ENCODE results near the gene CDKAL1. TPM values are rescaled to one million over a fixed set of nuclear protein-coding genes. Genes with fewer than 3 reads are reported as not detected.

Gene CDKAL1
- total RNA-seq, 1 donor from 2014 or later, result 9.6 TPM

GRCh38 chr6:20808924-20809323 is 274.7 kb downstream of the CDKAL1 start:
- no peak overlapping the region for H3K4me3 Mint-ChIP-seq (ENCODE audit: unreplicated experiment)
- TF ChIP-seq, protein P1, sequence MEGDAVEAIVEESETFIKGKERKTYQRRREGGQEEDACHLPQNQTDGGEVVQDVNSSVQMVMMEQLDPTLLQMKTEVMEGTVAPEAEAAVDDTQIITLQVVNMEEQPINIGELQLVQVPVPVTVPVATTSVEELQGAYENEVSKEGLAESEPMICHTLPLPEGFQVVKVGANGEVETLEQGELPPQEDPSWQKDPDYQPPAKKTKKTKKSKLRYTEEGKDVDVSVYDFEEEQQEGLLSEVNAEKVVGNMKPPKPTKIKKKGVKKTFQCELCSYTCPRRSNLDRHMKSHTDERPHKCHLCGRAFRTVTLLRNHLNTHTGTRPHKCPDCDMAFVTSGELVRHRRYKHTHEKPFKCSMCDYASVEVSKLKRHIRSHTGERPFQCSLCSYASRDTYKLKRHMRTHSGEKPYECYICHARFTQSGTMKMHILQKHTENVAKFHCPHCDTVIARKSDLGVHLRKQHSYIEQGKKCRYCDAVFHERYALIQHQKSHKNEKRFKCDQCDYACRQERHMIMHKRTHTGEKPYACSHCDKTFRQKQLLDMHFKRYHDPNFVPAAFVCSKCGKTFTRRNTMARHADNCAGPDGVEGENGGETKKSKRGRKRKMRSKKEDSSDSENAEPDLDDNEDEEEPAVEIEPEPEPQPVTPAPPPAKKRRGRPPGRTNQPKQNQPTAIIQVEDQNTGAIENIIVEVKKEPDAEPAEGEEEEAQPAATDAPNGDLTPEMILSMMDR (IDR thresholded peaks at IDR 0.05), result no peak
- no peaks in the 10 kb centered on the region for H3K27me3 Mint-ChIP-seq (ENCODE audit: low read depth)
- DNase-seq (ENCODE audit: low spot score), result no peak
- peaks cover 35% of the 10 kb centered on the region for H3K4me1 Mint-ChIP-seq (ENCODE audit: low read depth)
- H3K36me3 Mint-ChIP-seq (ENCODE audit: low read depth), result peaks cover 9% of the 10 kb centered on the region
- no peak overlapping the region for H3K27ac Mint-ChIP-seq (ENCODE audit: unreplicated experiment)
- peaks cover 21% of the 10 kb centered on the region for H3K9me3 Mint-ChIP-seq (ENCODE audit: low read depth)

DNA sequence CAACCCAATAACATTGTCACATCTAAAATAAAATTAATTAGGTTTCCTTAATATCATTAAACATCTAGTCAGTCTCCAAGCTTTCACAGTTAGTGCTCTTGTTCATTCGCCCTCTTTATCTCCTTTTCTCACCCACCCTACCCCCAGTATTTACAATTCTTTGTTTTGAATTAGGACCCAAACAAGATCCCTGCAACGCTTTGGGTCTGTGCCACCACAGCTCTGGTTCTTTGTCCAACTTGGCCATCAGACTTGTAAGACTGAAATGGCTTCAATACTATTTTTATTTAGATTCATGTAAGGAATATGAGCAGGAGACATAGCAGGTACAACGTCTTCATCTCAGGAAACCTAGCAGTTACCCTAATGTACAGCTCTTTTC is 276.5 kb downstream of the CDKAL1 start:
- H3K27me3 Mint-ChIP-seq (ENCODE audit: low read depth), result no peaks in the 10 kb centered on the region
- no peak overlapping the region for H3K4me3 Mint-ChIP-seq (ENCODE audit: unreplicated experiment)
- H3K27ac Mint-ChIP-seq (ENCODE audit: unreplicated experiment), result peak overlapping the region; percentile 89
- no peak for DNase-seq (ENCODE audit: low spot score)
- H3K4me1 Mint-ChIP-seq (ENCODE audit: low read depth), result peaks cover 26% of the 10 kb centered on the region
- H3K36me3 Mint-ChIP-seq (ENCODE audit: low read depth), result peaks cover 11% of the 10 kb centered on the region
- H3K9me3 Mint-ChIP-seq (ENCODE audit: low read depth), result peaks cover 20% of the 10 kb centered on the region
- TF ChIP-seq, protein P1 (IDR thresholded peaks at IDR 0.05), result no peak

DNA sequence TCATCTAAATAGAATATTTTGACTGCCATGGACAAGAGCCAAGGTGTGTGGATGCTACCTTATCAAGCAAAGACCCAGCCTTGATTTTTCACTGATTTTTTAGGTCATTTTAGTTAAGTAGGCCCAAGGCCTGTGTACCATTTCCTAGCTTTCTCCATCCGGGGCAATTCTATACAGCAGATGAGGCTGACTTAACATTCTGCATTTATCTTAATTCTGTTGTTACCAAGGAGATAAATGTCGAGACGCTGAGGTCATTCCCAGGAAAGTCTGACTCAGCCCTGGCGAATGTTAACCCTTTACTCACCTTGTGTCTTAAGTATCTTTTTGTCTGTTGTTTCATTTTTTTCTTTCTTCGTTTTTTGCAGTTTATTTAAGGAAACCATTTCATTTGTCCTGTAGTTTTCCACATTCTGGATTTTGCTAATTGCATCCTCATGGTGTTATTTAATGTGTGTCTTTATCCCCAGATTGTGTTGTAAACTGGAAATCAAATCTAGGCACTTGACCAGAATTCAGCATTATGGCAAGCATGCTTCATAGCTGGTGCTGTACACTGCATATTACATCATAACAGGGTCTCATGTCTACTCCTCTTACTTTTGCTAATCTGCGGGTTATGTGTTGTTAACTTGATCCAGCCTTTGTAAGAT is 277.0 kb downstream of the CDKAL1 start:
- Mint-ChIP-seq H3K4me1 (ENCODE audit: low read depth) (peaks cover 26% of the 10 kb centered on the region), H3K36me3 (ENCODE audit: low read depth) (peaks cover 8% of the 10 kb centered on the region), H3K4me3 (ENCODE audit: unreplicated experiment) (no peak overlapping the region), H3K27ac (ENCODE audit: unreplicated experiment) (peak overlapping the region; percentile 89), H3K9me3 (ENCODE audit: low read depth) (peaks cover 16% of the 10 kb centered on the region), H3K27me3 (ENCODE audit: low read depth) (no peaks in the 10 kb centered on the region)
- TF ChIP-seq, protein P1 (IDR thresholded peaks at IDR 0.05), result no peak
- DNase-seq (ENCODE audit: low spot score), result no peak

DNA sequence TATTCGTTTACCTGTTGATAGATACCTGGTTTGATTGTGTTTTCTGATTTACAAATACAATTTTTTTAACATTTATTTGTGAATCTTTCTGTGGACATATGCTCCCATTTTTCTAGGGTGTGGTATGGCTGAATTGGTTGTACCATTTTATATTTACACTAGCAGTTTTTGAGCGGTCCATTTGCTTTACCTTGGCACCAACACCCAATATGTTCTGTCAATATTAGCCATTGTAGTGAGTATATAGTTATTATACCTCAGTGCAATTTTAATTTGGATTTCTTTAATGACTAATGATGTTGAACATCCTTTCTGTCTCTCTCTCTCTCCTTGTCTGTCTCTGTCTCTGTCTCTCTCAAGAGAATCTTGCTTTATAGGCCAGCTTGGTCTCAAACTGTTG is 278.5 kb downstream of the CDKAL1 start:
- no peak for DNase-seq (ENCODE audit: low spot score)
- no peak overlapping the region for H3K4me3 Mint-ChIP-seq (ENCODE audit: unreplicated experiment)
- H3K9me3 Mint-ChIP-seq (ENCODE audit: low read depth), result peaks cover 9% of the 10 kb centered on the region
- TF ChIP-seq, protein P1 (IDR thresholded peaks at IDR 0.05), result no peak
- no peaks in the 10 kb centered on the region for H3K27me3 Mint-ChIP-seq (ENCODE audit: low read depth)
- H3K4me1 Mint-ChIP-seq (ENCODE audit: low read depth), result peaks cover 27% of the 10 kb centered on the region
- H3K27ac Mint-ChIP-seq (ENCODE audit: unreplicated experiment), result no peak overlapping the region
- H3K36me3 Mint-ChIP-seq (ENCODE audit: low read depth), result peaks cover 4% of the 10 kb centered on the region

- Mint-ChIP-seq H3K36me3 (ENCODE audit: low read depth) (peaks cover 4% of the 10 kb centered on the region), H3K4me1 (ENCODE audit: low read depth) (peaks cover 27% of the 10 kb centered on the region), H3K27me3 (ENCODE audit: low read depth) (no peaks in the 10 kb centered on the region), H3K9me3 (ENCODE audit: low read depth) (peaks cover 9% of the 10 kb centered on the region), H3K4me3 (ENCODE audit: unreplicated experiment) (no peak overlapping the region), H3K27ac (ENCODE audit: unreplicated experiment) (no peak overlapping the region)
- DNase-seq (ENCODE audit: low spot score), result no peak
- TF ChIP-seq, protein P1 (IDR thresholded peaks at IDR 0.05), result no peak
These were observed 280.2 kb downstream of the CDKAL1 start for GRCh38 chr6:20814494-20814893.
